SU-DHL-6 (cell line): ENCODE results near the gene PLCB2.
A peak's percentile ranks its signal among the peaks of the same experiment; 100 is the strongest.

Experiments
- H2AFZ ChIP-seq: fragments of 200-600 bp; sonication (generic); 2 replicates; pipeline ENCODE4 v1.6.1; 2014; ENCODE audit warnings: low read depth, mild to moderate bottlenecking, moderate library complexity, mixed read lengths, antibody characterized with exemption, low read length; ENCODE audit not compliant: severe bottlenecking
- H3F3A ChIP-seq: fragments of 200-600 bp; shearing (Covaris generic); 2 replicates; pipeline ENCODE4 v1.6.0; 2016; ENCODE audit warnings: antibody characterized with exemption, mild to moderate bottlenecking; ENCODE audit not compliant: insufficient read depth
- H3K27ac ChIP-seq: fragments of 200-600 bp; sonication (generic); 2 replicates; pipeline ENCODE4 v1.5.1; 2016; ENCODE audit warnings: low read depth, mild to moderate bottlenecking, low read length, moderate library complexity, mixed read lengths
- H3K27me3 ChIP-seq: fragments of 200-600 bp; sonication (generic), shearing (Covaris generic); 2 replicates; pipeline ENCODE4 v1.6.0; 2014; ENCODE audit warnings: mild to moderate bottlenecking, low read length
- H3K36me3 ChIP-seq: fragments of 200-600 bp; sonication (generic); 2 replicates; pipeline ENCODE4 v1.6.1; 2014; ENCODE audit warnings: mild to moderate bottlenecking, low read length, mixed read lengths
- H3K4me2 ChIP-seq: fragments of 300-600, 200-600 bp; shearing (Covaris generic), sonication (generic); 2 replicates; pipeline ENCODE4 v1.6.0; 2014; ENCODE audit warnings: low read length, low read depth, mild to moderate bottlenecking; ENCODE audit not compliant: poor library complexity, severe bottlenecking
- H3K4me3 ChIP-seq: fragments of 200-600 bp; sonication (generic); 2 replicates; pipeline ENCODE4 v1.5.1; 2014; ENCODE audit warnings: antibody characterized with exemption, low read length, mild to moderate bottlenecking, mixed read lengths; ENCODE audit not compliant: insufficient read depth, poor library complexity, severe bottlenecking
- H3K79me2 ChIP-seq: fragments of 200-600 bp; sonication (generic); 2 replicates; pipeline ENCODE4 v1.6.1; 2014; ENCODE audit warnings: mild to moderate bottlenecking, low read length, moderate library complexity; ENCODE audit not compliant: insufficient read depth
- H3K9ac ChIP-seq: fragments of 200-600 bp; sonication (generic); 2 replicates; pipeline ENCODE4 v1.7.0; 2014; ENCODE audit warnings: mild to moderate bottlenecking, low read length
- H3K9me2 ChIP-seq: fragments of 200-600 bp; sonication (generic); replicated peaks from 2 replicates; pipeline ENCODE4 v1.6.1; 2014; ENCODE audit warnings: low read length; ENCODE audit not compliant: insufficient read depth
- H3K9me3 ChIP-seq: fragments of 200-600 bp; sonication (generic); 2 replicates; pipeline ENCODE4 v1.6.1; 2014; ENCODE audit warnings: low read length, mixed read lengths; ENCODE audit not compliant: insufficient read depth
- H4K20me1 ChIP-seq: fragments of 200-600 bp; sonication (generic); 2 replicates; pipeline ENCODE4 v1.6.1; 2014; ENCODE audit warnings: low read depth, mild to moderate bottlenecking, antibody characterized with exemption, low read length, moderate library complexity, mixed read lengths
- CTCF ChIP-seq: fragments of 200-600 bp; sonication (generic); IDR thresholded peaks from one replicate; pipeline ENCODE4 v1.5.1; 2017; ENCODE audit warnings: antibody characterized with exemption, mild to moderate bottlenecking, low read length, moderate library complexity; ENCODE audit not compliant: insufficient read depth, poor library complexity, severe bottlenecking
- EZH2phosphoT487 ChIP-seq: fragments of 200-600 bp; sonication (generic), shearing (Covaris generic); conservative IDR thresholded peaks from 2 replicates; pipeline ENCODE4 v1.6.1; 2018; ENCODE audit warnings: mild to moderate bottlenecking, antibody characterized with exemption, low read length, moderate library complexity, mixed read lengths

The PLCB2 gene

GRCh38 chr15:40280260-40281056 lies 27.3 kb downstream of the PLCB2 start:
- no peak overlapping the region for H3K9ac ChIP-seq

GRCh38 chr15:40279437-40280141 lies 28.1 kb downstream of the PLCB2 start:
- Histone ChIP-seq H3K36me3 (no peaks in the 10 kb centered on the region), H2AFZ (no peak overlapping the region), H3K27me3 (no peaks in the 10 kb centered on the region), H3K4me3 (no peak overlapping the region), H3F3A (no peaks in the 10 kb centered on the region), H3K4me2 (no peak overlapping the region), H3K27ac (no peak overlapping the region), H3K9me3 (no peaks in the 10 kb centered on the region), H4K20me1 (no peaks in the 10 kb centered on the region), H3K79me2 (no peaks in the 10 kb centered on the region), H3K9ac (no peak overlapping the region), H3K9me2 (no peaks in the 10 kb centered on the region)
- TF ChIP-seq CTCF, result peak; percentile 98
- TF ChIP-seq EZH2phosphoT487, result no peak

More at GRCh38 chr15:40280260-40281056, 27.3 kb downstream of the PLCB2 start:
- Histone ChIP-seq H3K4me3 (no peak overlapping the region), H3K9me2 (no peaks in the 10 kb centered on the region), H3K4me2 (no peak overlapping the region), H3K27ac (no peak overlapping the region), H2AFZ (no peak overlapping the region), H3K27me3 (no peaks in the 10 kb centered on the region), H3K9me3 (no peaks in the 10 kb centered on the region), H4K20me1 (no peaks in the 10 kb centered on the region), H3K36me3 (no peaks in the 10 kb centered on the region), H3K79me2 (no peaks in the 10 kb centered on the region), H3F3A (no peaks in the 10 kb centered on the region)
- no peak for TF ChIP-seq EZH2phosphoT487
- no peak for TF ChIP-seq CTCF

GRCh38 chr15:40278026-40278425 lies 29.7 kb downstream of the PLCB2 start:
- no peak overlapping the region for H3K27ac ChIP-seq
- no peaks in the 10 kb centered on the region for H3K36me3 ChIP-seq
- no peak overlapping the region for H3K4me3 ChIP-seq
- no peak for TF ChIP-seq CTCF
- TF ChIP-seq EZH2phosphoT487, result no peak
- H2AFZ ChIP-seq, result no peak overlapping the region
- H3K27me3 ChIP-seq, result no peaks in the 10 kb centered on the region
- no peaks in the 10 kb centered on the region for H3K79me2 ChIP-seq
- no peaks in the 10 kb centered on the region for H3K9me2 ChIP-seq
- no peaks in the 10 kb centered on the region for H3K9me3 ChIP-seq
- no peak overlapping the region for H3K9ac ChIP-seq
- H3F3A ChIP-seq, result no peaks in the 10 kb centered on the region
- no peaks in the 10 kb centered on the region for H4K20me1 ChIP-seq
- no peak overlapping the region for H3K4me2 ChIP-seq
